K562 (cell line): Measurements from ENCODE around the gene ENDOV. TPM values are rescaled to one million over a fixed set of nuclear protein-coding genes. Genes with fewer than 3 reads are reported as not detected.

Experiments used
- ATAC-seq: fragments of 200-7000 bp; cut with Tn5 transposase; 3 replicates; pipeline ENCODE4 v1.9.1; 2020; ENCODE audit warnings: moderate library complexity
- BruUV-seq: library from RNA; stranded (reverse); fragments of 400-500 nt; replicated peaks from 2 replicates; lab custom pipeline; 2021; lab: Mats Ljungman, UMichigan
- CTCF ChIA-PET: fragments of 300-600 bp; formaldehyde crosslinking; extraction: SDS; loops from one replicate; lab custom pipeline; 2021; ENCODE audit warnings: low intra/inter-chr PET ratio; lab: Yijun Ruan, JAX
- POLR2A ChIA-PET: fragments of 300-600, 350-650 bp; sonication (Branson Sonifier 250); formaldehyde crosslinking; extraction: SDS; loops from one replicate; lab custom pipeline; 2021; ENCODE audit warnings: antibody characterized with exemption, inconsistent platforms; lab: Yijun Ruan, JAX
- DNase-seq, 4 experiments: peaks; one replicate each; pipeline versions ENCODE4 v3.0.0 to v3.0.0-alpha.2; 2011 to 2018; ENCODE audit warnings: low spot score in 3 of 4, mixed read lengths in 3 of 4; ENCODE audit errors: extremely low read depth in 1 of 4
- FAIRE-seq: peaks from 2 replicates; lab custom pipeline; 2011; peaks lifted over from hg19 to GRCh38; lab: Jason Lieb, UNC
- H2AFZ ChIP-seq: 2 replicates; pipeline ENCODE4 v1.6.0; 2011; ENCODE audit warnings: low read depth, low read length, control low read depth, inconsistent platforms
- H3K27ac ChIP-seq: fragments of 200-600 bp; 3 replicates; pipeline ENCODE4 v1.8.0; 2011; ENCODE audit warnings: low read depth, mild to moderate bottlenecking, control low read depth, inconsistent platforms, low read length, moderate library complexity, mixed read lengths; ENCODE audit errors: extremely low read depth
- H3K27me3 ChIP-seq, 2 experiments: fragments of 300-600 bp in 1 of 2; 2 replicates in 1 of 2; 3 replicates in 1 of 2; pipeline versions ENCODE4 v1.6.0 to v1.8.0; 2011; ENCODE audit warnings: inconsistent platforms in 2 of 2, low read length in 2 of 2, mild to moderate bottlenecking in 1 of 2, mixed read lengths in 1 of 2, moderate library complexity in 1 of 2; ENCODE audit not compliant: control insufficient read depth in 2 of 2, insufficient read depth in 2 of 2
- H3K36me3 ChIP-seq: fragments of 300-600 bp; 3 replicates; pipeline ENCODE4 v1.8.0; 2011; ENCODE audit warnings: mild to moderate bottlenecking, low read length, inconsistent platforms; ENCODE audit not compliant: control insufficient read depth, insufficient read depth
- H3K4me1 ChIP-seq, 2 experiments: fragments of 200-600 bp in 1 of 2; replicated peaks in 1 of 2; 2 replicates in 1 of 2; 3 replicates in 1 of 2; pipeline versions ENCODE4 v1.5.1 to v1.8.0; 2011; ENCODE audit warnings: inconsistent platforms in 2 of 2, low read length in 2 of 2, mild to moderate bottlenecking in 1 of 2, mixed read lengths in 1 of 2, moderate library complexity in 1 of 2; ENCODE audit not compliant: control insufficient read depth in 2 of 2, insufficient read depth in 2 of 2
- H3K4me2 ChIP-seq: 2 replicates; pipeline ENCODE4 v1.6.1; 2011; ENCODE audit warnings: low read length, control low read depth, inconsistent platforms, mixed read lengths; ENCODE audit not compliant: insufficient read depth
- H3K4me3 ChIP-seq: fragments of 200-600 bp; sonication (generic), shearing (Covaris generic); 2 replicates; pipeline ENCODE4 v1.5.1; 2016; ENCODE audit warnings: control low read depth, inconsistent platforms
- H3K79me2 ChIP-seq: fragments of 200-600 bp; 3 replicates; pipeline ENCODE4 v1.8.0; 2011; ENCODE audit warnings: low read length, inconsistent platforms; ENCODE audit not compliant: control insufficient read depth, insufficient read depth
- H3K9ac ChIP-seq, 2 experiments: 2 replicates each; pipeline versions ENCODE4 v1.6.0 to v1.6.1; 2011; ENCODE audit warnings: low read depth in 2 of 2, low read length in 2 of 2, control low read depth in 1 of 2, inconsistent platforms in 1 of 2, mild to moderate bottlenecking in 1 of 2, mixed read lengths in 1 of 2; ENCODE audit not compliant: insufficient read depth in 1 of 2
- H3K9me1 ChIP-seq: one replicate; pipeline ENCODE4 v1.6.0; 2011; ENCODE audit warnings: inconsistent platforms, mild to moderate bottlenecking, low read length, moderate library complexity; ENCODE audit not compliant: control insufficient read depth, insufficient read depth
- H3K9me3 ChIP-seq: replicated peaks from 2 replicates; pipeline ENCODE4 v1.5.1; 2011; ENCODE audit warnings: low read depth, low read length, inconsistent platforms; ENCODE audit not compliant: control insufficient read depth, insufficient read depth
- H4K20me1 ChIP-seq: replicated peaks from 2 replicates; pipeline ENCODE4 v1.6.1; 2011; ENCODE audit warnings: low read length, inconsistent platforms, mixed read lengths; ENCODE audit not compliant: control insufficient read depth, insufficient read depth
- CBX5 ChIP-seq: IDR thresholded peaks from 2 replicates; pipeline ENCODE4 v1.6.1; 2014; ENCODE audit warnings: low read depth, borderline replicate concordance
- E2F8 ChIP-seq: fragments of 450-650 bp; IDR thresholded peaks from 2 replicates; pipeline ENCODE4 v1.7.1; 2018; ENCODE audit warnings: mild to moderate bottlenecking, low read depth; ENCODE audit not compliant: partially characterized antibody
- FIP1L1 ChIP-seq: fragments of 200-400 bp; formaldehyde crosslinking; IDR thresholded peaks from 2 replicates; pipeline ENCODE4 v1.6.1; 2018; ENCODE audit warnings: mild to moderate bottlenecking, low read depth, low read length; ENCODE audit not compliant: poor library complexity, severe bottlenecking
- HDAC8 ChIP-seq: fragments of 450-650 bp; IDR thresholded peaks from 2 replicates; pipeline ENCODE4 v1.6.1; 2016; ENCODE audit warnings: mild to moderate bottlenecking, missing genetic modification characterization, moderate library complexity, missing compliant biosample characterization
- HES1 ChIP-seq: fragments of 450-650 bp; IDR thresholded peaks from 2 replicates; pipeline ENCODE4 v1.6.1; 2016; ENCODE audit warnings: low read depth, mild to moderate bottlenecking, moderate library complexity
- KDM4B ChIP-seq, 2 experiments: fragments of 450-650 bp in 1 of 2; sonication (generic) in 1 of 2; IDR thresholded peaks; 2 replicates each; pipeline ENCODE4 v1.6.1; 2016 to 2017; ENCODE audit warnings: borderline replicate concordance in 2 of 2, antibody characterized with exemption in 1 of 2, low read depth in 1 of 2, mild to moderate bottlenecking in 1 of 2
- PHF20 ChIP-seq: fragments of 450-650 bp; IDR thresholded peaks from 2 replicates; pipeline ENCODE4 v1.6.1; 2018; ENCODE audit not compliant: partially characterized antibody
- STAT6 ChIP-seq: sonication (generic); formaldehyde crosslinking; IDR thresholded peaks from 2 replicates; pipeline ENCODE4 v1.8.1; 2023; ENCODE audit warnings: mild to moderate bottlenecking, missing genetic modification reagents
- ZBTB34 ChIP-seq: fragments of 250-450 bp; sonication (Bioruptor Pico); IDR thresholded peaks from 2 replicates; pipeline ENCODE4 v1.8.0; 2021; ENCODE audit warnings: mild to moderate bottlenecking, moderate library complexity
- ZNF282 ChIP-seq: sonication (generic); formaldehyde crosslinking; IDR thresholded peaks from 2 replicates; pipeline ENCODE4 v1.8.1; 2023; ENCODE audit warnings: missing genetic modification reagents
- ZNF589 ChIP-seq: fragments of 200-800 bp; sonication (Bioruptor generic); IDR thresholded peaks from 2 replicates; pipeline ENCODE4 v1.6.1; 2016; ENCODE audit warnings: low read depth, missing genetic modification characterization, missing compliant biosample characterization
- ZNF740 ChIP-seq, 3 experiments: fragments of 200-800 bp in 1 of 3; sonication (Bioruptor generic) in 1 of 3; sonication (generic) in 1 of 3; formaldehyde crosslinking in 1 of 3; IDR thresholded peaks; 2 replicates each; pipeline versions ENCODE4 v1.6.1 to v1.8.0; 2016 to 2022; ENCODE audit warnings: mild to moderate bottlenecking in 2 of 3, missing compliant biosample characterization in 2 of 3, missing genetic modification characterization in 2 of 3, missing genetic modification reagents in 1 of 3
- whole genome bisulfite sequencing: fragments of 100-300 bp; shearing (Covaris generic); methylation state at CpG from one replicate; pipeline ENCODE4 v1.1.6; 2016; ENCODE audit warnings: low coverage, mixed read lengths; ENCODE audit not compliant: insufficient coverage; ENCODE audit errors: missing lambda C conversion rate; 5-methylcytosine and 5-hydroxymethylcytosine counted together
- in situ Hi-C: fragments of 300-500 bp; cut with MboI; formaldehyde crosslinking; loops from 4 replicates; pipeline ENCODE4 v1.15.0; 2018; ENCODE audit warnings: inconsistent platforms, mixed read lengths
- intact Hi-C: fragments of 100-400 bp; cut with micrococcal nuclease; formaldehyde crosslinking; loops from 2 replicates; pipeline ENCODE4 v1.14.2; 2022
- polyA plus RNA-seq, 8 experiments: library from polyadenylated mRNA; depleted of rRNA in 4 of 8; stranded (reverse) in 5 of 8; unstranded in 3 of 8; fragments of >200 nt; fragmentation: Nextera tagmentation in 2 of 8; fragmentation: Illumina TruSeq in 1 of 8; extraction: Ambion mirVana in 2 of 8; extraction: Trizol in 1 of 8; gene quantifications; 2 replicates each; pipeline versions ENCODE4 v1.2.1 to v1.2.3, GENCODE V29; 2011 to 2014; ENCODE audit warnings: inconsistent platforms in 1 of 8, missing spikeins in 1 of 8
- total RNA-seq, 7 experiments: library from RNA; depleted of rRNA in 6 of 7; stranded (reverse); fragments of >200 nt in 6 of 7; fragmentation: Illumina TruSeq in 2 of 7; extraction: Trizol in 2 of 7; gene quantifications; 2 replicates each; pipeline versions ENCODE4 v1.2.1 to v1.2.3, GENCODE V29; 2011 to 2021; ENCODE audit warnings: low replicate concordance in 1 of 7

The ENDOV gene
- total and polyA plus RNA-seq, 9 of the 15 experiments (the other 6 are each of a cell fraction or from before 2014, with no cell fraction given): 1.2 to 8.2 (median 3.7) TPM

- TF ChIP-seq ZNF589 (CRISPR knock-in tag): no peak
- no peak for TF ChIP-seq PHF20
- TF ChIP-seq KDM4B (IDR thresholded peaks at IDR 0.05; ENCODE audit: borderline replicate concordance in 2 of 2, low read depth in 1 of 2): no peak
- no peak for TF ChIP-seq ZNF282 (CRISPR knock-in tag)
- no peak for TF ChIP-seq ZBTB34 (CRISPR knock-in tag)
- TF ChIP-seq HDAC8 (tag): no peak
These were observed 18.0 kb upstream of the ENDOV start (continued) for GRCh38 chr17:80397034-80397387.

- no peak for DNase-seq
- WGBS: 27% methylated on average over 10 of the region's 10 CpGs
- ChIA-PET POLR2A (no interaction called here), CTCF (no interaction called here)
- no peaks in the 10 kb centered on the region for H3K9me3 ChIP-seq
- H3K27me3 ChIP-seq: peaks cover 19 to 40% of the 10 kb centered on the region in 2 experiments; a peak in 4 of 5 replicates
- intact Hi-C loops: no loop called here
- BruUV-seq: no TSS peak
- no peak overlapping the region for H3K4me2 ChIP-seq
- no peak overlapping the region for H3K9ac ChIP-seq
- in situ Hi-C loops: no loop called here
- no peak for ATAC-seq
- no peak for FAIRE-seq
- H3K36me3 ChIP-seq: peaks cover 18% of the 10 kb centered on the region; the same call in 1 of the 3 replicates
- no peaks in the 10 kb centered on the region for H3K9me1 ChIP-seq
- H3K27ac ChIP-seq: no peak overlapping the region
- H3K4me3 ChIP-seq: no peak overlapping the region
- H2AFZ ChIP-seq: no peak overlapping the region
- no peaks in the 10 kb centered on the region for H3K4me1 ChIP-seq
- no peaks in the 10 kb centered on the region for H3K79me2 ChIP-seq
- no peaks in the 10 kb centered on the region for H4K20me1 ChIP-seq
- TF ChIP-seq E2F8 (no peak), FIP1L1 (no peak), CBX5 (no peak), STAT6 (CRISPR knock-in tag) (no peak), HES1 (no peak), ZNF740 (CRISPR knock-in tag; IDR thresholded peaks at IDR 0.05) (no peak), ZNF740 (tag; IDR thresholded peaks at IDR 0.05) (no peak)
These were observed 17.3 kb upstream of the ENDOV start for GRCh38 chr17:80397686-80398085.
